Transverse colon (tissue), 4 donors: Measurements from ENCODE around the gene CLOCK.

ENCODE experiments used
- CTCF ChIP-seq, 5 experiments: fragments of 200-600 bp in 3 of 5; fragments of 450-650 bp in 2 of 5; sonication (generic) in 3 of 5; IDR thresholded peaks; 1 replicate in 2 of 5; 2 replicates in 3 of 5; pipeline ENCODE4 v1.5.1; 2016 to 2017; ENCODE audit warnings: antibody characterized with exemption in 5 of 5, inconsistent platforms in 3 of 5, mild to moderate bottlenecking in 2 of 5, moderate library complexity in 1 of 5
- EP300 ChIP-seq: sonication (generic); formaldehyde crosslinking; IDR thresholded peaks from one replicate; pipeline ENCODE4 v1.6.1; 2017; ENCODE audit warnings: antibody characterized with exemption, low read depth
- POLR2A ChIP-seq: fragments of 450-650 bp; IDR thresholded peaks from one replicate; pipeline ENCODE4 v1.6.1; 2016; ENCODE audit warnings: antibody characterized with exemption, mild to moderate bottlenecking, moderate library complexity
- POLR2AphosphoS5 ChIP-seq, 3 donors: sonication (generic); formaldehyde crosslinking; IDR thresholded peaks; one replicate each; pipeline ENCODE4 v1.6.1; 2016; ENCODE audit warnings: antibody characterized with exemption in 3 of 3

GRCh38 chr4:55512922-55513571, 33.7 kb downstream of the CLOCK start:
- TF ChIP-seq POLR2AphosphoS5 (IDR thresholded peaks at IDR 0.05) (no peak), CTCF (IDR thresholded peaks at IDR 0.05) (no peak), POLR2A (no peak), EP300 (no peak)
